Prostate gland (tissue), 2 donors: ENCODE measurements around the gene GP2.

ENCODE experiments used
- POLR2A ChIP-seq: fragments of 450-650 bp; IDR thresholded peaks from one replicate; pipeline ENCODE4 v1.6.1; 2016; ENCODE audit warnings: antibody characterized with exemption, mild to moderate bottlenecking
- POLR2AphosphoS5 ChIP-seq: sonication (generic); formaldehyde crosslinking; IDR thresholded peaks from one replicate; pipeline ENCODE4 v1.6.1; 2017; ENCODE audit warnings: antibody characterized with exemption
- TF ChIP-seq, protein P1 (sequence below), 4 experiments: fragments of 200-600 bp in 2 of 4; fragments of 450-650 bp in 2 of 4; sonication (generic) in 2 of 4; IDR thresholded peaks; 1 replicate in 3 of 4; 2 replicates in 1 of 4; pipeline ENCODE4 v1.5.1; 2016 to 2019; ENCODE audit warnings: antibody characterized with exemption in 4 of 4, mild to moderate bottlenecking in 2 of 4, moderate library complexity in 2 of 4

DNA sequence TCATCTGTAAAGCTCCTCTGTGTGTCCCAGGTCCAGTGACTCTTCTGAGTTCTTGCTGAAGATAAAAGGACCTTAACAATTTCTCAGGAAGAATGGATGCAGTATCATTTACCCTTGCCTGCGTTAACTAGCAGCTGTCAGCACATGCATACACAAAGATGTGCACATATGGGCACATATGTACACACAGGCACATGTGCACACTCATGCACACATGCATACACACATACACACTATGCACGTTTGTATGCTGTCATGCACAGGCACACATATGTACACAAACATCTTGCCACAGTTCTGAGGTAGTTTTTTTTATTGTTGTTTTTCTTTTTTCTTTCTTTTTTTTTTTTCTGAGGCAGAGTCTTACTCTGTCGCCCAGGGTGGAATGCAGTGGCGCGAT is 24.9 kb downstream of the GP2 start:
- TF ChIP-seq, protein P1, sequence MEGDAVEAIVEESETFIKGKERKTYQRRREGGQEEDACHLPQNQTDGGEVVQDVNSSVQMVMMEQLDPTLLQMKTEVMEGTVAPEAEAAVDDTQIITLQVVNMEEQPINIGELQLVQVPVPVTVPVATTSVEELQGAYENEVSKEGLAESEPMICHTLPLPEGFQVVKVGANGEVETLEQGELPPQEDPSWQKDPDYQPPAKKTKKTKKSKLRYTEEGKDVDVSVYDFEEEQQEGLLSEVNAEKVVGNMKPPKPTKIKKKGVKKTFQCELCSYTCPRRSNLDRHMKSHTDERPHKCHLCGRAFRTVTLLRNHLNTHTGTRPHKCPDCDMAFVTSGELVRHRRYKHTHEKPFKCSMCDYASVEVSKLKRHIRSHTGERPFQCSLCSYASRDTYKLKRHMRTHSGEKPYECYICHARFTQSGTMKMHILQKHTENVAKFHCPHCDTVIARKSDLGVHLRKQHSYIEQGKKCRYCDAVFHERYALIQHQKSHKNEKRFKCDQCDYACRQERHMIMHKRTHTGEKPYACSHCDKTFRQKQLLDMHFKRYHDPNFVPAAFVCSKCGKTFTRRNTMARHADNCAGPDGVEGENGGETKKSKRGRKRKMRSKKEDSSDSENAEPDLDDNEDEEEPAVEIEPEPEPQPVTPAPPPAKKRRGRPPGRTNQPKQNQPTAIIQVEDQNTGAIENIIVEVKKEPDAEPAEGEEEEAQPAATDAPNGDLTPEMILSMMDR (IDR thresholded peaks at IDR 0.05) = no peak
- TF ChIP-seq POLR2A = no peak
- TF ChIP-seq POLR2AphosphoS5 = no peak
